Vagina (tissue), 2 donors: ENCODE data around the gene EEF1AKMT3. TPM values are rescaled to one million over a fixed set of nuclear protein-coding genes. Genes with fewer than 3 reads are reported as not detected.

Experiments used
- DNase-seq, 2 donors: peaks; one replicate each; pipeline ENCODE4 v3.0.0-alpha.2; 2017; ENCODE audit errors: extremely low spot score in 2 of 2
- H3K27ac ChIP-seq: fragments of 200-600 bp; sonication (generic); one replicate; pipeline ENCODE4 v1.5.1; 2019
- H3K27me3 ChIP-seq: fragments of 200-600 bp; sonication (generic); one replicate; pipeline ENCODE4 v1.5.1; 2019
- H3K36me3 ChIP-seq, 2 donors: fragments of 200-600 bp; sonication (generic); one replicate each; pipeline ENCODE4 v1.5.1; 2017 to 2019
- H3K4me1 ChIP-seq: fragments of 200-600 bp; sonication (generic); one replicate; pipeline ENCODE4 v1.5.1; 2019
- H3K4me3 ChIP-seq, 2 donors: fragments of 200-600 bp; sonication (generic); 1 replicate in 1 of 2; 2 replicates in 1 of 2; pipeline ENCODE4 v1.5.1; 2016 to 2019
- H3K9me3 ChIP-seq: fragments of 200-600 bp; sonication (generic); one replicate; pipeline ENCODE4 v1.5.1; 2019
- POLR2A ChIP-seq, 2 donors: fragments of 450-650 bp; IDR thresholded peaks; one replicate each; pipeline ENCODE4 v1.6.1; 2017; ENCODE audit warnings: antibody characterized with exemption in 2 of 2, mild to moderate bottlenecking in 2 of 2, moderate library complexity in 2 of 2
- POLR2AphosphoS5 ChIP-seq, 2 donors: sonication (generic); formaldehyde crosslinking; IDR thresholded peaks; one replicate each; pipeline ENCODE4 v1.9.0; 2017; ENCODE audit warnings: antibody characterized with exemption in 2 of 2, mild to moderate bottlenecking in 2 of 2, low read depth in 1 of 2; ENCODE audit not compliant: insufficient read depth in 1 of 2
- intact Hi-C: fragments of 100-400 bp; cut with DNase I; formaldehyde crosslinking; loops from one replicate; pipeline ENCODE4 v1.15.1; 2023
- total RNA-seq: library from RNA; depleted of rRNA; stranded (reverse); fragments of >200 nt; gene quantifications from one replicate; pipeline ENCODE4 v1.2.3, GENCODE V29; 2016
- TF ChIP-seq, protein P1 (sequence below), 3 experiments: fragments of 450-650 bp in 2 of 3; fragments of 200-600 bp in 1 of 3; sonication (generic) in 1 of 3; IDR thresholded peaks; one replicate each; pipeline ENCODE4 v1.5.1; 2017 to 2019; ENCODE audit warnings: antibody characterized with exemption in 3 of 3, mild to moderate bottlenecking in 2 of 3, moderate library complexity in 2 of 3

The EEF1AKMT3 gene
- total RNA-seq, 1 donor from 2014 or later = 9.3 TPM

DNA sequence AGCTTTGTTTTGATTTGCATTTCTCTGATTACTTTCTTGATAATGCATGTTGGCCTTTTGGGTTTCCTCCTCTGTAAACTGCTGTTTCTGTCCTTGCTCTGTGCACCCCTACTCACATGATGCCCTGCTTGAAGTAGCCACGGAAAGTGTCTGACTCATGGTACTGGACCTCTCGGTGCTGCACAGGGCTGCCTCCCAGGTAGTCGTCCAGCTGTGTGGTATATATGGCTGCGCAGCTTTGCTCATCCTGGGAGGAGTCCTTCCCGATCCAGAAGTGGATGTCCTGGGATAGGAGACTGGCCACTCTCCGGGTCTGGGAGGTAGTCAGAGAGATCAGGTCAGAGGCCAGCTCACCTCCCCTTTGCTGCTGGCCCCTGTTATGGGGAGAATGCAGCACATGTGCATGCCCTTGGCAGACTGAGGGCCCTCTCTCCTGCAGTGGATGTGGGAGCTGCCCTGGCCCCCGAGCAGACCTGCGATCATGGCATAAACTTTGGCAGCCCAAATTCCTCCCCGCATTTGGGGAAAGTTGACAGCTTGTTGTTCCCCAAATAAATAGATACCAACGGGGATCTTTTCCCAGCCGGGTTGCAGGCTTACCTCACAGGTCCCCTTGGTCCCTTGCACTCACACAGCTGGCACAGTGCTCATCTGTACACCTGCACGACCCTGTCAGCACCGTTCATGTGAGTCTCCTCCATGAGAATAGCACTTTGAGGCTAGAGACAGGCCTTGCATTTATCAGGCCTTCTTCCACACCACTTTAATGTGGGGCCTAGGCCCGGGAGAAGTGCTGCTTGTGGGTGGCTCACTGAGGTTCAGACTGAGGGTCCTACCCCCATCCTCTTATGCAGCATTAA is 40.9 kb downstream of the EEF1AKMT3 start:
- Histone ChIP-seq H3K36me3 (peaks cover 0 to 13% of the 10 kb centered on the region in 2 donors), H3K9me3 (no peaks in the 10 kb centered on the region), H3K4me3 (no peak overlapping the region), H3K27ac (no peak overlapping the region), H3K27me3 (no peaks in the 10 kb centered on the region), H3K4me1 (peaks cover 42% of the 10 kb centered on the region)
- TF ChIP-seq, protein P1, sequence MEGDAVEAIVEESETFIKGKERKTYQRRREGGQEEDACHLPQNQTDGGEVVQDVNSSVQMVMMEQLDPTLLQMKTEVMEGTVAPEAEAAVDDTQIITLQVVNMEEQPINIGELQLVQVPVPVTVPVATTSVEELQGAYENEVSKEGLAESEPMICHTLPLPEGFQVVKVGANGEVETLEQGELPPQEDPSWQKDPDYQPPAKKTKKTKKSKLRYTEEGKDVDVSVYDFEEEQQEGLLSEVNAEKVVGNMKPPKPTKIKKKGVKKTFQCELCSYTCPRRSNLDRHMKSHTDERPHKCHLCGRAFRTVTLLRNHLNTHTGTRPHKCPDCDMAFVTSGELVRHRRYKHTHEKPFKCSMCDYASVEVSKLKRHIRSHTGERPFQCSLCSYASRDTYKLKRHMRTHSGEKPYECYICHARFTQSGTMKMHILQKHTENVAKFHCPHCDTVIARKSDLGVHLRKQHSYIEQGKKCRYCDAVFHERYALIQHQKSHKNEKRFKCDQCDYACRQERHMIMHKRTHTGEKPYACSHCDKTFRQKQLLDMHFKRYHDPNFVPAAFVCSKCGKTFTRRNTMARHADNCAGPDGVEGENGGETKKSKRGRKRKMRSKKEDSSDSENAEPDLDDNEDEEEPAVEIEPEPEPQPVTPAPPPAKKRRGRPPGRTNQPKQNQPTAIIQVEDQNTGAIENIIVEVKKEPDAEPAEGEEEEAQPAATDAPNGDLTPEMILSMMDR (IDR thresholded peaks at IDR 0.05) = no peak
- TF ChIP-seq POLR2A (IDR thresholded peaks at IDR 0.05) = no peak
- TF ChIP-seq POLR2AphosphoS5 (IDR thresholded peaks at IDR 0.05; ENCODE audit: insufficient read depth in 1 of 2, low read depth in 1 of 2) = no peak
- intact Hi-C loops = no loop called here
- DNase-seq = no peak

GRCh38 chr12:57813971-57814772 is 41.8 kb downstream of the EEF1AKMT3 start:
- Histone ChIP-seq H3K4me3 (no peak overlapping the region), H3K36me3 (peaks cover 0 to 7% of the 10 kb centered on the region in 2 donors), H3K27ac (no peak overlapping the region), H3K4me1 (peaks cover 46% of the 10 kb centered on the region), H3K9me3 (no peaks in the 10 kb centered on the region), H3K27me3 (no peaks in the 10 kb centered on the region)
- intact Hi-C loops = no loop called here
- no peak for DNase-seq
- TF ChIP-seq POLR2A (IDR thresholded peaks at IDR 0.05) (no peak), POLR2AphosphoS5 (IDR thresholded peaks at IDR 0.05; ENCODE audit: insufficient read depth in 1 of 2, low read depth in 1 of 2) (no peak)
- TF ChIP-seq, protein P1 (IDR thresholded peaks at IDR 0.05) = no peak

GRCh38 chr12:57815177-57816000 is 43.0 kb downstream of the EEF1AKMT3 start:
- Histone ChIP-seq H3K9me3 (no peaks in the 10 kb centered on the region), H3K27ac (no peak overlapping the region), H3K36me3 (peaks cover 0 to 5% of the 10 kb centered on the region in 2 donors), H3K27me3 (no peaks in the 10 kb centered on the region), H3K4me3 (no peak overlapping the region), H3K4me1 (peaks cover 46% of the 10 kb centered on the region)
- TF ChIP-seq POLR2AphosphoS5 (IDR thresholded peaks at IDR 0.05; ENCODE audit: insufficient read depth in 1 of 2, low read depth in 1 of 2) (no peak), POLR2A (IDR thresholded peaks at IDR 0.05) (no peak)
- TF ChIP-seq, protein P1 (IDR thresholded peaks at IDR 0.05) = no peak
- no peak for DNase-seq
- intact Hi-C loops = no loop called here

- H3K4me1 ChIP-seq = peaks cover 50% of the 10 kb centered on the region
- H3K27ac ChIP-seq = no peak overlapping the region
- no peak overlapping the region for H3K4me3 ChIP-seq
- intact Hi-C loops = no loop called here
- H3K27me3 ChIP-seq = no peaks in the 10 kb centered on the region
- H3K9me3 ChIP-seq = no peaks in the 10 kb centered on the region
- peaks cover 0 to 14% of the 10 kb centered on the region in 2 donors for H3K36me3 ChIP-seq
- TF ChIP-seq POLR2AphosphoS5 (IDR thresholded peaks at IDR 0.05; ENCODE audit: insufficient read depth in 1 of 2, low read depth in 1 of 2) (no peak), POLR2A (IDR thresholded peaks at IDR 0.05) (no peak)
- TF ChIP-seq, protein P1 (IDR thresholded peaks at IDR 0.05) = no peak
- no peak for DNase-seq
Observed at GRCh38 chr12:57816001-57816854, 43.8 kb downstream of the EEF1AKMT3 start.
